Stimulated activated CD8-positive, alpha-beta memory T cell treated with anti-CD3 and anti-CD28 coated beads, Interleukin-15, amount 100 ng/mL, for 24 hours (primary cell): ENCODE data around the gene PPP2R3A.
"Not testable (repeated sequence)": the region's sequence is repeated elsewhere in the genome, so short reads cannot be mapped to it uniquely, and the experiment has no call there.

ENCODE experiments used
- DNase-seq: peaks from one replicate; pipeline ENCODE4 v3.0.0-alpha.2; 2020; ENCODE audit warnings: low read depth

The PPP2R3A gene

GRCh38 chr3:136152176-136152843 lies 186.8 kb downstream of the PPP2R3A start:
- no peak for DNase-seq

DNA sequence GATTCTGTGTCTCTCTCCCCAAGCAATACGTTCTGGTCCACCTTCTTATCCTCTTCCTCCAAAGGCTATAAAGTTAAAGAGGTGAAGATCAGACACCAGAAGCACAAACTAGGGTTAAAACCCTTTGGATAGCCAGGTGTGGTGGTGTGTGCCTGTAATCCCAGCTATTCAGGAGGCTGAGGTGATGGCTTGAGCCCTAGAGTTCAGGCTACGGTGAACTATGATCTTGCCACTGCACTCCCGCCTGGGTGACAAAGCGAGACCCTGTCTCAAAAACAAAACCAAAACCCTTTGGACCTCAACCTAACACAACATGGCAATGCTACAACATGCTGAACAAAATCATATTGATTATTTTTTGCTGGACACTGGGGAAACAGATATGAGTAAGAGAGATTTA lies 187.4 kb downstream of the PPP2R3A start:
- DNase-seq: no peak

GRCh38 chr3:136161516-136161915 lies 196.0 kb downstream of the PPP2R3A start:
- no peak for DNase-seq

GRCh38 chr3:136162322-136162721 lies 196.8 kb downstream of the PPP2R3A start:
- DNase-seq: no peak

GRCh38 chr3:136163607-136164006 lies 198.1 kb downstream of the PPP2R3A start:
- DNase-seq: not testable (repeated sequence)

DNA sequence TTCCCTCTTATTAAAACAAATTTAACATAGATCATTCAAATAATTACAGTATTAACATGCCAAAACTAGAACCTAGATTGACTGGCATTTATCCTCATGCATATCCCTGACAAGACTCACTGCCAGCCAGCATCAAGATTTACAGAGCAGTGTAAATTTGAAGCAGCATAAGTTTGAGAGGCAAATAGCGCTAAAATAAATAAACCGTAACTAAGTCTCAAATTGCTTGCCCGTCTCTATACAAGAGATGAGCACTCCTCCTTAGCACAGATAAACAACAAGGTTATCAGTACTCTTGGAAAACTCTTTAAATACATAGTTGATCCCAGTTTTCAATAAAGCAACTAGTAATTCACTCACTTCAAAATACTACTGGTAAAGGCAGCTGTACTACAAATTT lies 201.0 kb downstream of the PPP2R3A start:
- DNase-seq: no peak

DNA sequence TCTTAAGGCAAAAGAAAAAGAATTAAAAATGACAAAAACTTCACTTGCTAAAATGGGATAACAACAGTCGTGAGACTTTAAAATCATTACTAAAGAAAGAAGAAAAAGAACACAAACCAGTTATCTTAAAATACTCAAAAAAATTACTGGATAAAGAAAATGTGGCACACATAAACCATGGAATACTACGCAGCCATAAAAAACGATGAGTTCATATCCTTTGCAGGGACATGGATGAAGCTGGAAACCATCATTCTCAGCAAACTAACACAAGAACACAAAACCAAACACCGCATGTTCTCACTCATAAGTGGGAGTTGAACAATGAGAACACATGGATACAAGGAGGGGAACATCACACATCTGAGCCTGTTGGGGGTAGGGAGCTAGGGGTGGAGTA lies 202.7 kb downstream of the PPP2R3A start:
- DNase-seq: not testable (repeated sequence)

- no peak for DNase-seq
These were observed 205.6 kb downstream of the PPP2R3A start for GRCh38 chr3:136171097-136171542.

DNA sequence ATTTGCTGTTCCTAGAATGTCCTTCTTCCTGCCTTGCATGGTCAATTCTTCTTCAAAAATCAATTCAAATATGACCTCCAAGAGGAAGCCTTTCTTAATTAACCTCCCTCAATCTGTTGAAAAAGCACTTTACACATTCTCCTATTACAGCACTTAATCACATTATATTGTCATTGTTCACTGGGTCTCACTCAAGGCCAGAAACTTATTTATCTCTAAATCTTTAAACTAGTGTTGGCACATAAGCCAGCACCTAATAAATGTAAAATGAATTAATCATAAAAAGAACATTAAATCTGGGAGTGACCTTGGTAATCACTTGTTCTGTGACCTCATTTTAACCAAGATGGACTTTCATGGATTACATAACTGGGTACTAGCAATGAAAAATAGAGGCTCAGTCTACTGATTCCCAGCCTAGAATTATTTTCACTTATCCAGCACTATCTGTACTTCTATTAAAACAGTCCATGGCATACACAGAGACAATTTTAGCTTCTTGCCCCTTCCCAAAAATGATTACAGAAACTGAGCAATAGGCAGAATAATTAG lies 208.5 kb downstream of the PPP2R3A start:
- no peak for DNase-seq

GRCh38 chr3:136177876-136178275 lies 212.3 kb downstream of the PPP2R3A start:
- DNase-seq: no peak

DNA sequence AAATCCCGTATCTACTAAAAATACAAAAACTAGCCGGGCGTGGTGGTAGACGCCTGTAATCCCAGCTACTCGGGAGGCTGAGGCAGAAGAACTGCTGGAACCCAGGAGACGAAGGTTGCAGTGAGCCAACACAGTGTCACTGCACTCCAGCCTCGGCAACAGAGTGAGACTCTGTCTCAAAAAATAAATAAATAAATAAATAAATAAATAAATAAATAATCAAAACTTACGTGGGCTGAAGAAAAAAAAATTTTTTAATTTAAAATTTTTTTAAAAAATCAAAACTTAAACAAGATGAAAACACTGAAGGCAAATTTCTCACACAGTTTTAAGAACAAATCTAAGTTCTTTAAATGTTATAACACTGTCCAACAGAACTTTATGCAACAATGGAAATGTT lies 216.2 kb downstream of the PPP2R3A start:
- DNase-seq: no peak

DNA sequence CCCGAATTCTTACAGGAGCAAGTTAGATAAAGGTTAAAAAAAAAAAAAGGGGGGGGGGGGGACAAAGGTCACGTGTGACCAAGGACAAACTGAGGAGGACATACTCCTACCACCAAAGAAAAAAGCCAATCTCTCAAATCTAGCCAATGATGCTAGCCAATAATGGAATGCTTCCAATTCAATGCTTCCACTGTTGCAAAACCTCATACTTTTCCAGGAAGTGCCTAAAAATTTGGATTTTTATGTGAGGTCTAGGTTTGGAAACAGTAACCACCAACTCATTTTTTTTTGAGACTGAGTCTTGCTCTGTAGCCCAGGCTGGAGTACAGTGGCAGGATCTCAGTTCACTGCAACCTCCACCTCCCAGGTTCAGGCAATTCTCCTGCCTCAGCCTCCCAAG lies 219.2 kb downstream of the PPP2R3A start:
- DNase-seq: no peak

- DNase-seq: no peak
These were observed 220.8 kb downstream of the PPP2R3A start for GRCh38 chr3:136186344-136186743.

DNA sequence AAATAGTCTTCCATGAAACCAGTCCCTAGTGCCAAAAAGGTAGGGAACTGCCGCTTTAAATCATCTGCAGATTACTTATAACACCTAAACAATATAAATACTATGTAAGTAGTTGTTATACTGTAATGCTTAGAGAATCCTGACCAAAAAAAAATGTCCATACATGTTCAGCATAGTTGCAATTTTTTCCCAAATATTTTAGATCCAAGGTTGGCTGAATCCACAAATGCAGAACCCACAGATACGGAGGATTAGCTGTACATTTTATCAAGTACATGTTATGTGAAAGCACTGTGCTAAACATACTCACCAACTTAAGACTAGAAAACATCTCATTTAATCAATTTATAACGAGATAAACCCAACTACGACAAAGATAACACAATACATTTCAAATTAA lies 221.3 kb downstream of the PPP2R3A start:
- no peak for DNase-seq

DNA sequence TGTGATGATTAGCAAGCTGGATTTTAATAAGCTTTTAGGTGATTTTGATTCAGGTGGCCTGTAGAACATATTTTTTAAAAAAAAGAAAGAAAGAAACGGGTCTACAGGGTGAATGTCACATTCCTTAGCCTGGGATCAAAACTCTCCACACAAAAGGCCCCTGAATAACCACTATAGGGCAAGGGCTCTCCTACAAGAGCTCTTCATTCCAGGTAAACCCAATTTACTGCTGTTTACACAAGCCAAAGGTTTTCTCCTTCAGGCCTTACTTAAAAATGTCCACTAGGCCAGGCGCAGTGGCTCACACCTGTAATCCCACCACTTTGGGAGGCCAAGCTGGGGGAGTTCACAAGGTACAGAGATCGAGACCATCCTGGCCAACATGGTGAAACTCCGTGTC lies 222.3 kb downstream of the PPP2R3A start:
- no peak for DNase-seq

GRCh38 chr3:136189043-136189442 lies 223.5 kb downstream of the PPP2R3A start:
- no peak for DNase-seq

GRCh38 chr3:136189859-136190617 lies 224.5 kb downstream of the PPP2R3A start:
- DNase-seq: no peak

- not testable (repeated sequence) for DNase-seq
These were observed 226.7 kb downstream of the PPP2R3A start for GRCh38 chr3:136192195-136192594.

DNA sequence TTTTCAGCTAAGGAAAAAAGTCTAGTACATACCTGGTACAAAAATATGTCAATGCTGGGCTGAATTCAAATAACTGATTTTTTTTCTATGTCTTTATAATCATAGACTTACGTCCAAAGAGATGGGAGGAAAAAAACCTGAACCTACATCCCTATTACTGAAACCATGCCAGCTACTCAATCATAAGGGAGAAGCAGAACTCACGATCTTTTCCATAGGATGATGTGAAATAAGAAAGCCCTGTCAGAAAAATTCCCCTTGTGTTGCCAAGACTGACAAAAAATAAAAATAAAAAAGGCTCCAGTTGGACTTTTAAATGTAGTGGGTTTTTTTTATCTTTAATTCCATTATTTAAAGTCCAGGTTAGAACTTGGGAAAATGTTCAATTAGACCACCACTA lies 227.3 kb downstream of the PPP2R3A start:
- no peak for DNase-seq

- no peak for DNase-seq
These were observed 227.9 kb downstream of the PPP2R3A start for GRCh38 chr3:136193278-136194054.

DNA sequence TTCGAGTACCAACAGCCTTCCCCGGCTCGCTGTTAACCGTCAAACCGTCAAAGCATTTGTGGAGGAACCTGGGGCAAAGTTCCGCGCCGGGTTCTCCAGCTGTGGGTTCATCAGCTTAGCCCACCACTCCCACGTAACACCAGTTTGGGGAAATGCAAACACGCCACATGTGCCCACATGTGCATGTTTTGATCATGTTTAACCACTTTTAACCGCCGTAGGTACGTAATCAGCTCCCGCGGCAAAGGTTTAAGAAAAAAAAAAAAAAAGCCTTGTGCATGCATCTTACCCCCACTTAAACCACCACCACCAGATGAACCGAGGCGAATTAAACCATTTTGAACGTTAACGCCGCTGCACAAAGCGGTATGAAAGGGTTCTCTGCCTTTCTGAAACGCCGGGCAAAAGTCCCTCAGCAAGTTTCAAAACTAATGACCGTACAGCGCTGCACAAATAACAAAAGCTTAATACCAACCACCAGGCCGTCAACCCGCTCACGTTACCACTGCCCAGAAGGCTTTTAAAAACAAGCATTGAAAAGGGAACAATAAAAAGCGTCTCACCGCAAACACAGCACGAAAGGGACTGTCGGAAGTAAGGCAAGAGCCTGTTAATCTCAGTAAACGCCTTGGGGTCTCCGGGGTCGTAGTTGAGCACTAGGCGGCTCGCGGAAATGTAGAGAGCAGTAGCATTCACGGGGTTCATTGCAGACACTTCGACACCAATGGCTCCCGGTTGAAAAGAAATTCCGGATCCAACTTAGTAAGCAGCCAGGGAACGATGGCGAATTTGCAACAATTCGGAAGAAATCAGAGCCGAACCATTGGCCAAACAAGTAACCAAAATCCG lies 229.1 kb downstream of the PPP2R3A start:
- DNase-seq: peak; percentile 33
